GM18951 (cell line): ENCODE results near the gene CARM1.
"Not testable (repeated sequence)": the region's sequence is repeated elsewhere in the genome, so short reads cannot be mapped to it uniquely, and the experiment has no call there.

Source experiments
- POLR2A ChIP-seq: IDR thresholded peaks from 4 replicates; pipeline ENCODE4 v1.6.1; 2011; ENCODE audit warnings: mild to moderate bottlenecking; ENCODE audit not compliant: insufficient read length, insufficient read depth; ENCODE audit errors: extremely low read depth
- in situ Hi-C: fragments of 300-500 bp; cut with MboI; formaldehyde crosslinking; loops from one replicate; pipeline ENCODE4 v1.12.0; 2022; ENCODE audit warnings: low sequenced_read_pairs, mixed read lengths, inconsistent platforms; ENCODE audit not compliant: unreplicated experiment

CARM1 gene

GRCh38 chr19:10855879-10856522 is 15.4 kb upstream of the CARM1 start:
- TF ChIP-seq POLR2A, result no peak
- in situ Hi-C loops, result loop anchor here (10.0 kb wide), 1 partner anchor 141 kb away; the partner anchor contains the start of gene DNM2

DNA sequence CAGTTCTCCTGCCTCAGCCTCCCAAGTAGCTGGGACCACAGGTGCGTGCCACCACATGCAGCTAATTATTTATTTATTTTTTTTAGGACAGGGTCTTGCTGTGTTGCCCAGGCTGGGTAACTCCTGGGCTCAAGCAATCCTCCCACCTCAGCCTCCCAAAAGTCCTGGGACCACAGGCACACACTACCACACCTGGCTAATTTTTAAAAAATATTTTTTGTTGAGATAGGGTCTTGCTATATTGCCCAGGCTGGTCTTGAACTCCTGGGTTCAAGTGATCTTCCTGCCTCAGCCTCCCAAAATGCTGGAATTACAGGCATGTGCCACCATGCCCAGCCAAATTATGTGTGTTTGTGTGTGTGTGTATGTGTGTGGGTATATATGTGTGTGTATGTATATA is 14.5 kb upstream of the CARM1 start:
- in situ Hi-C loops, result loop anchor here (10.0 kb wide), 1 partner anchor 142 kb away; the partner anchor contains the start of gene DNM2

DNA sequence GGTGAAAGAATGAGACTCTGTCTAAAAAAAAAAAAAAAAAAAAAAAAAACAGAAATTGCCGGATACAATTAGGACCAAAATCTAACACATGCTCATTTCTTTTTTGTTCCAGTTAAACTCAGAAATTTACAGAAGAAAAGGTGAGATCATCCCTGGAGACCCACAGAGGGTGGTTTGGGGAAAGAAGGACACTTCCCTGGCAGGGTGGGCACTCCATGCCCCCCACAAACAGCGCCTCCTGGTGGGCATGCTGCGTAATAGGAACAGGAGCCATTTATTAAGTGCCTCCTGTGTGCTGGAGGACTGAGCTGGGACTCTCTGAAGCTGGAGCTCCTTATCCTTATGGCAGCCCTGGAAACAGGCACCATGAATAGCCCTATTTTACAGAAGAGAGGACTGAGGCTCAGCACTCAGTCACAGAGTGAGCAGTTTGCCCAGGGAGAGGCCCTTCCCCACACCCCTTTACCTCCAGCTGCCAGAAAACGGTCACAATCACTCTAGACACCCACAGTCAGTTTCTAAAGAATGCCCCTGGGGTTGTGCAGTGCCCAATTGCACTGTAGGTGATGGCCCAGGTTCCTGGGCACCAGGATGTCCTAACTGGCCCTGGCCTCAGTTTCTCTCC is 13.0 kb upstream of the CARM1 start:
- TF ChIP-seq POLR2A, result no peak
- in situ Hi-C loops, result loop anchor here (10.0 kb wide), 1 partner anchor 144 kb away; the partner anchor contains the start of gene DNM2

DNA sequence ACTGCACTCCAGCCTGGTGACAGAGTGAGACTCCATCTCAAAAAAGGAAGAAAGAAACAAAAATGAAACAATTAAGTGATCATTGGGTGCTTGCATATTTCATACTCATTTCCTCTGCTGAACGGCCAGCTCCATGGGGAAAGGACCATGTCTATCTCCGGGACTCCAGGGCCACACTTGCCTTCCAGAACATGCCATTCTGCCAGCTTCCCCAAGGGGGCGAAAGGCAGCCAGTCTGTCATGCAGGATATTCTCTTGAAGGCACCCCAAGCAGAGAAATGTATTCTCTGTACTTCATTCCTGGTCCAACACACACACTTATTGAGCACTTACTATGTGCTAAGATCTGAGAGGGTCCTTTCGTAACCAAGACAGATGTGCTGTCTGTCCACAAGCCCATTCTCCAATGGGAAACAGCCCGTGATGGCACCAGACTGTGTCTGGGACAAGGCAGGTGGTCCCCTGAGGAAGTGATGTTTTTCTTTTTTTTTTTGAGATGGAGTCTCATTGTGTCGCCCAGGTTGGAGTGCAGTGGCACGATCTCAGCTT is 10.2 kb upstream of the CARM1 start:
- in situ Hi-C loops, result no loop called here
- TF ChIP-seq POLR2A, result no peak

- TF ChIP-seq POLR2A, result no peak
- in situ Hi-C loops, result no loop called here
Measured at GRCh38 chr19:10862561-10863106, 8.7 kb upstream of the CARM1 start.

GRCh38 chr19:10863107-10863717 is 8.1 kb upstream of the CARM1 start:
- in situ Hi-C loops, result no loop called here
- TF ChIP-seq POLR2A, result no peak

DNA sequence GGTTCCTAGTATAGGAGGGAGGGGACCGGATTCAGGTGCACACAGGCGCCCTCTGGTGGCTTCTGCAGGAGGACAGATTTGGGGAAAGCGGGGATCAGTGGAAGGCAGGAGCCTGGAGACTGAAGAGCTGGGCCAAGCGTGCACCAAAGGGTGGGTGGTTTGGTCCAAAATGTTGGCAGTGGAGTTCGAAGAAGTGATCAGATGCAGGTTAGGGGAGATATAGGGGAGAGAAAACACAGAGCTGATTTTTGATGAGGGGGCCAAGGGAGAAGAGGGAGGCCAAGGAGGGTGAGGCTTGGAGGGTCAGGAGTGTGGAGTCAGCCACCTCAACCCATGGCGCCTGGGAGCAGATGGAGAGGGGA is 6.8 kb upstream of the CARM1 start:
- in situ Hi-C loops, result no loop called here
- TF ChIP-seq POLR2A, result no peak

DNA sequence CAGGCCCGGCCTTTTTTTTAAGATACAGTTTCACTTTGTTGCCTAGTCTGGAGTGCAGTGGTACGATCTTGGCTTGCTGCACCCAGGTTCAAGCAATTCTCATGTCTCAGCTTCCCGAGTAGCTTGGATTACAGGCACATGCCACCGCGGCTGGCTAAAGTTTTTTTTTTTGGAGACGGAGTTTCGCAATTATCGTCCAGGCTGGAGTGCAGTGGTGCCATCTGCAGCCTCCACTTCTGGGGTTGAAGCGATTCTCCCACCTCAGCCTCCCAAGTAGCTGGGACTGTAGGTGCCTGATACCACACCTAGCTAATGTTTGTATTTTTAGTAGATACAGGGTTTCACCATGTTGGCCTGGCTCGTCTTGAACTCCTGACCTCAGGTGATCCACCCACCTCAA is 4.9 kb upstream of the CARM1 start:
- in situ Hi-C loops, result no loop called here
- TF ChIP-seq POLR2A, result no peak

DNA sequence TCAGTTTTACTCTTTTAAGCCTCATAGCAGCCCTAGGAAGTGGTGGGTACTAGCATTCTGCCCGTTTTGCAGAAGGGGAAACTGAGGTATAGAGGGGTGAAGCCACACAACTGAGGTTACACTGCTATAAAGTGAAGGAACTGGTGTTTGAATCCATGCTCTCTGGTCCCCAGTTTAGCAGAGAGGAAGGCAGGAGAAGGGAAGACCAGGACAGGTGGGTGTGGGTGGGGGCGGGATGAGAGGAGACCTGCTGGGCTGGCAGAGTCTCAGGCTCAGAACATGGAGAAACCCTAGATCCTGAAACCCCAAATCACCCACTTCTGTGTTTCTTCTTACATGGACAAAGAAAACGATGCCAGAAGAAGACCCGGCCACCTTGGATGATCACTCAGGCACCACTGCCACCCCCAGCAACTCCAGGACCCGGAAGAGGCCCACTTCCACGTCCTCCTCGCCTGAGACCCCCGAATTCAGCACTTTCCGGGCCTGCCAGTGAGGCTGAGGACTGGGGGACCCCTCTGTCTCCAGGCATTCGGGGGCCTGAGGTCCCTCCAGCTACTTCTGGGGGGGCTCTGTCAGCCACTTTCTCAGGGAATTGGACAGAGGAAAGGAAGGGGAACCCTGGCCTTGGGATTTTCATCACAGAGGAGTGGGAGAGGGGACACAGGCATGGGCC is 2.3 kb upstream of the CARM1 start:
- in situ Hi-C loops, result no loop called here
- TF ChIP-seq POLR2A, result no peak

DNA sequence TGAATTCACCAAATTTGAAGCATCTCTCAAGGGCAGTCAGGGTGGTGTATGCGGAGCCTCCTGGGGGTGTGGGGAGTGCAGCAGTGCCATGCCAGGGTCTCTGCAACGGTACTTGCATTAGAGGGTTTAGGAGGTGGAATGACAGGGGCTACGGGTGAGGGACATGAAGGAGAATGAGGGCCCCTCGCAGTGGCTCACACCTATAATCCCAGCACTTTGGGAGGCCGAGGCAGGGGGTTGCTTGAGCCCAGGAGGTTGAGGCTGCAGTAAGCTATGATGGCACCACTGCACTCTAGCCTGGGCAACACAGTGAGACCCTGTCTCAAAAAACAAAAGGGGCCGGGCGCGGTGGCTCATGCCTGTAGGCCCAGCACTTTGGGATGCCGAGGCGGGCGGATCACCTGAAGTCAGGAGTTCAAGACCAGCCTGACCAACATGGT is 1.5 kb upstream of the CARM1 start:
- in situ Hi-C loops, result not testable (repeated sequence)

DNA sequence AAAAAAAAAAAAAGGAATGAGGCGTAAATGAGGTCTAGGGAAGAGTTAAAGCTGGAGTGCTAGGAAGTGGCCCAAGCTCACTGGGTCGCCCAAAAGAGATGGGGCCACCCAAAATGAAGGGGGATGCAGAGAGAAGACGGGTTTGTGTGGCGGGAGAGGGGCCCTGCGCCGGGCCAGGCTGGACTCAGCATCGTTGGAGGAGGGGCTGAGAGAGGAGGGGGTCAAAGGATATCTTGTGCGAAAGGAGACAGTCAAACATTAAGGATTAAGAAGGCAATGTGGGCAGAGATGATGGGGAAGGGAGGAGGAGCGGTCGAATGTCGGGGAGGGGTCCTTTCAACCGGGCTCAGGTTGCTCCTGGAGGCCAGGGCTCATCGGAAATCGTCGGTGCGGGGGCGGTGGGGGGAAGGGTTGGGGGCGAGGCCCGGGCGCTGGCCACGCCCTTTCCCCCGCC is 825 bp upstream of the CARM1 start:
- in situ Hi-C loops, result no loop called here
- TF ChIP-seq POLR2A, result peak; percentile 50

- in situ Hi-C loops, result no loop called here
Measured at GRCh38 chr19:10871711-10872545, 575 bp downstream of the CARM1 start.

More at GRCh38 chr19:10871711-10872545, 575 bp downstream of the CARM1 start:
- peak; percentile 18 for TF ChIP-seq POLR2A
